Activated effector memory CD4-positive, alpha-beta T cell treated with anti-CD3 and anti-CD28 coated beads, Interleukin-2, amount 50 U/mL, for 16 hours (primary cell): ENCODE data around the gene KRTAP24-1.

ENCODE experiments used
- DNase-seq: peaks from one replicate; pipeline ENCODE4 v3.0.0-alpha.2; 2020

The KRTAP24-1 gene

GRCh38 chr21:30234050-30234449 lies 48.7 kb downstream of the KRTAP24-1 start:
- DNase-seq = no peak

GRCh38 chr21:30233228-30234020 lies 49.3 kb downstream of the KRTAP24-1 start:
- no peak for DNase-seq

- no peak for DNase-seq
Observed at GRCh38 chr21:30232011-30232410, 50.7 kb downstream of the KRTAP24-1 start.
